WI38 (cell line): ENCODE data around the gene SCARB1.
A peak's percentile ranks its signal among the peaks of the same experiment; 100 is the strongest.

Experiments used
- H3K4me3 ChIP-seq: 2 replicates; pipeline ENCODE4 v1.5.1; 2011; ENCODE audit warnings: low read depth, mild to moderate bottlenecking, control low read depth, low read length
- CTCF ChIP-seq: IDR thresholded peaks from 2 replicates; pipeline ENCODE4 v1.5.1; 2012; ENCODE audit warnings: low read depth, mild to moderate bottlenecking, control low read depth, low read length

The SCARB1 gene

DNA sequence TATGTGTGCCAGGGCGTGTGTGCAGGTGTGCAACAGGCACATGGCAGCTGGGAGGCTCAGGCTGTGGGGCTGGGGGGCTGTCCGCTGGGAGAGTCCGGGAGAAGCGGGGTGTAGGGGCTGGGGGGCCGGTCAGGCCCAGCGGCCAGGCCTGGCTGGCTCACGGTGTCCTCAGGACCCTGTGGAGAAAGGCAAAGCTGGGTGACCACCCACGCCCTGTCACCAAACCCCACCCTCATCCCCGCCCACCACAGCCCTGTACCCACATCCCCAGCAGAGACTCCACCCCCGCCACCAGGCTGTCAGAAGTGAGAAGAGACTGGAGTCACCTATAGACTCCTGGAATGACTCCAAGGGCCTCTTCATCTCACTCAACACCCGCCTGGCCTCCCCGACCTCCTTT lies 85.3 kb downstream of the SCARB1 start:
- H3K4me3 ChIP-seq = no peak overlapping the region
- no peak for TF ChIP-seq CTCF

GRCh38 chr12:124777399-124778372 lies 86.0 kb downstream of the SCARB1 start:
- H3K4me3 ChIP-seq = no peak overlapping the region
- TF ChIP-seq CTCF = no peak

DNA sequence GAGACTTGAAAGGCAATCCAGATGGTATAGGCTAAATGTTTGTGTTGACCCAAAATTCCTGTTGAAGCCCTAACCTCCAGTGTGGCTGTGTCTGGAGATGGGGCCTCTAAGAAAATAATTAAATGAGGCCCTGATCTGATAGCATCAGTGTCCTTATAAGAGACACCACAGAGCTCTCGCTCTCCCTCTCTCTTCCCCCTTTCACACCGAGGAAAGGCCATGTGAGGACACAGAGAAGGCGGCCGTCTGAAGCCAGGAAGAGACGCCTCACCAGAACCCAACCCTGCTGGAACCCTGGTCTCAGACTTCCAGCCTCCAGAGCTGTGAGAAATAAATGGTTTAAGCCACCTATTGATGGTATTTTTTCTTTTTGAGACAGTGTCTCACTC lies 87.5 kb downstream of the SCARB1 start:
- H3K4me3 ChIP-seq = no peak overlapping the region
- no peak for TF ChIP-seq CTCF

DNA sequence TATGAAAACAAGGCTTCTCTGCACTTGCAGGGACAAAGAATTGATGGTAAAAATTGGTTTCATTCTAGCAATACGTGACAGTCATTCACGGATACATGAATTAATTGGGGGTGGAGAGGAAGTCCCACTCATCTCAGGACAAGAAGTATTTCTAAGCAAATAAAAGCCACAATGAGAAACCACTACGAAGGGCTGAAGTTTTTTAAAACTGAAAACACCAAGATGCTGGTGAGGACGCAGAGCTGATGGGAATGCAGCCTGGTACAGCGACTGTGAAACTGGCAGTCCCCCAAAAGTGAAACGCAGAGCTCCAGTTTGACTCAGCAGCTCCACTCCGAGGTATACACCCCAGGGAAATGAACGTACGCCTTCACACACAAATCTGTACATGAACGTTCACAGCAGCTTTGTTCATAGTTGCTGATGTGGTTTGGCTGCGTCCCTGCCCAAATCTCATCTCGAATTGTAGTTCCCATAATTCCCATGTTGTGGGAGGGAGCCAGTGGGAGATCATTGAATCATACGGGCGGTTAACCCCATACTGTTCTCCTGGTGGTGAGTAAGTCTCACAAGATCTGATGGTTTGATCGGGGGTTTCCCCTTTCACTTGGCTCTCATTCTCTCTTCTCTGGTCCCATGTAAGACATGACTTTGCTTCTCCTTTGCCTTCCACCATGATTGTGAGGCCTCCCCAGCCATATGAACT lies 89.0 kb downstream of the SCARB1 start:
- peak overlapping the region; percentile 0 for H3K4me3 ChIP-seq
- TF ChIP-seq CTCF = no peak

- no peak for TF ChIP-seq CTCF
- H3K4me3 ChIP-seq = no peak overlapping the region; the same call in 1 of the 2 replicates
Measured at GRCh38 chr12:124774054-124774461, 89.6 kb downstream of the SCARB1 start.

GRCh38 chr12:124772289-124773170 lies 91.1 kb downstream of the SCARB1 start:
- no peak overlapping the region for H3K4me3 ChIP-seq
- TF ChIP-seq CTCF = no peak
